A673 (cell line): ENCODE measurements around the gene KRT34.

Experiments
- EZH2 ChIP-seq: fragments of 200-600 bp; sonication (generic); IDR thresholded peaks from 2 replicates; pipeline ENCODE4 v1.6.1; 2017; ENCODE audit warnings: borderline replicate concordance, low read depth, mild to moderate bottlenecking, mixed read lengths, antibody characterized with exemption, low read length; ENCODE audit not compliant: poor library complexity, severe bottlenecking
- TF ChIP-seq, protein P1 (sequence below): fragments of 300-800, 200-600 bp; sonication (generic); conservative IDR thresholded peaks from 2 replicates; pipeline ENCODE4 v1.5.1; 2017; ENCODE audit warnings: low read depth, mild to moderate bottlenecking, antibody characterized with exemption, low read length, moderate library complexity, mixed read lengths

DNA sequence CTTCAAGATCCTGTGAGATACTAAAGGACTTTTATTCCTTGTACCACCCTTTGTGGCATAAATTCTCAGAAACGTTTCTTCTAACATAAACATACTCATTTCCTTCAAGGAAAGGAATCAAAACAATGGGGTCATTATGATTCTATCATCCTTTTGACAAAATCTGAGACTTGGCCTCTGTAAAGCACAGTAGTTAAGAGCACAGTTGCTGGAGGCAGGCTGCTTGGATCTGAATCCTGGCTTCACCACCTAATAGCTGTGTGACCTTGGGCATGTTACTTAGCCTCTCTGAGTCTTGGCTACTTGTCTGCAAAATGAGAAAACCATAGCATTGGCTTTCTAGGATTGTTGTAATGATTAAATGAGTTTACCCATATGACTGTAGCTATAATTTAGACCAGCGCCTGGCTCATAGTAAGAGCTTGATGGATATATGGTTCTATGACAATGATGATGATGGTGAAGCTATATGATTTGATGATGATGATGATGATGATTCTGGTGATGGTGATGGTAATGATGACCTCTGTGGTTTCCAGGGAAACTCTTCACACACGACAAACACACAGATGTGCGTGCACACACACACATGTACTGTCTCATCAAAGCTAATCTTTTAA, 21.4 kb upstream of the KRT34 start:
- TF ChIP-seq, protein P1, sequence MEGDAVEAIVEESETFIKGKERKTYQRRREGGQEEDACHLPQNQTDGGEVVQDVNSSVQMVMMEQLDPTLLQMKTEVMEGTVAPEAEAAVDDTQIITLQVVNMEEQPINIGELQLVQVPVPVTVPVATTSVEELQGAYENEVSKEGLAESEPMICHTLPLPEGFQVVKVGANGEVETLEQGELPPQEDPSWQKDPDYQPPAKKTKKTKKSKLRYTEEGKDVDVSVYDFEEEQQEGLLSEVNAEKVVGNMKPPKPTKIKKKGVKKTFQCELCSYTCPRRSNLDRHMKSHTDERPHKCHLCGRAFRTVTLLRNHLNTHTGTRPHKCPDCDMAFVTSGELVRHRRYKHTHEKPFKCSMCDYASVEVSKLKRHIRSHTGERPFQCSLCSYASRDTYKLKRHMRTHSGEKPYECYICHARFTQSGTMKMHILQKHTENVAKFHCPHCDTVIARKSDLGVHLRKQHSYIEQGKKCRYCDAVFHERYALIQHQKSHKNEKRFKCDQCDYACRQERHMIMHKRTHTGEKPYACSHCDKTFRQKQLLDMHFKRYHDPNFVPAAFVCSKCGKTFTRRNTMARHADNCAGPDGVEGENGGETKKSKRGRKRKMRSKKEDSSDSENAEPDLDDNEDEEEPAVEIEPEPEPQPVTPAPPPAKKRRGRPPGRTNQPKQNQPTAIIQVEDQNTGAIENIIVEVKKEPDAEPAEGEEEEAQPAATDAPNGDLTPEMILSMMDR, result no peak
- no peak for TF ChIP-seq EZH2
